SK-N-SH treated with all-trans-retinoic acid at 6 μM for 48 hours (cell line): ENCODE measurements around the gene LRRC4C.

Source experiments
- ARNTL ChIP-seq: fragments of 450-650 bp; formaldehyde crosslinking; IDR thresholded peaks from 2 replicates; pipeline ENCODE4 v1.5.0; 2020; ENCODE audit warnings: low read depth, mild to moderate bottlenecking, moderate library complexity, borderline replicate concordance
- BACH2 ChIP-seq: fragments of 250-450 bp; sonication (Bioruptor Pico); IDR thresholded peaks from 2 replicates; pipeline ENCODE4 v1.9.0; 2021; ENCODE audit warnings: mild to moderate bottlenecking, borderline replicate concordance
- RARB ChIP-seq: fragments of 250-450 bp; sonication (Bioruptor Pico); IDR thresholded peaks from 2 replicates; pipeline ENCODE4 v1.8.0; 2021; ENCODE audit warnings: mild to moderate bottlenecking, moderate library complexity
- TCF4 ChIP-seq: fragments of 250-450 bp; sonication (Bioruptor Pico); IDR thresholded peaks from 2 replicates; pipeline ENCODE4 v1.8.0; 2021; ENCODE audit warnings: mild to moderate bottlenecking, moderate library complexity, borderline replicate concordance
- ZFP3 ChIP-seq: fragments of 250-450 bp; sonication (Bioruptor Pico); IDR thresholded peaks from 2 replicates; pipeline ENCODE4 v1.5.0; 2020; ENCODE audit warnings: mild to moderate bottlenecking, moderate library complexity
- ZFP30 ChIP-seq: fragments of 450-650 bp; formaldehyde crosslinking; IDR thresholded peaks from 2 replicates; pipeline ENCODE4 v1.5.0; 2022; ENCODE audit warnings: mild to moderate bottlenecking, moderate library complexity
- ZNF565 ChIP-seq: fragments of 450-650 bp; formaldehyde crosslinking; conservative IDR thresholded peaks from 2 replicates; pipeline ENCODE4 v1.5.0; 2020; ENCODE audit warnings: low read depth, mild to moderate bottlenecking, moderate library complexity
- TF ChIP-seq, protein P1 (sequence below): fragments of 250-450 bp; sonication (Bioruptor Pico); IDR thresholded peaks from 2 replicates; pipeline ENCODE4 v1.5.1; 2021; ENCODE audit warnings: mild to moderate bottlenecking, moderate library complexity
- TF ChIP-seq, protein P2 (sequence below): fragments of 250-450 bp; sonication (Bioruptor Pico); IDR thresholded peaks from 2 replicates; pipeline ENCODE4 v1.8.0; 2020; ENCODE audit warnings: mild to moderate bottlenecking, moderate library complexity, borderline replicate concordance

GRCh38 chr11:40246983-40247382 lies 1212.5 kb downstream of the LRRC4C start:
- TF ChIP-seq, protein P1, sequence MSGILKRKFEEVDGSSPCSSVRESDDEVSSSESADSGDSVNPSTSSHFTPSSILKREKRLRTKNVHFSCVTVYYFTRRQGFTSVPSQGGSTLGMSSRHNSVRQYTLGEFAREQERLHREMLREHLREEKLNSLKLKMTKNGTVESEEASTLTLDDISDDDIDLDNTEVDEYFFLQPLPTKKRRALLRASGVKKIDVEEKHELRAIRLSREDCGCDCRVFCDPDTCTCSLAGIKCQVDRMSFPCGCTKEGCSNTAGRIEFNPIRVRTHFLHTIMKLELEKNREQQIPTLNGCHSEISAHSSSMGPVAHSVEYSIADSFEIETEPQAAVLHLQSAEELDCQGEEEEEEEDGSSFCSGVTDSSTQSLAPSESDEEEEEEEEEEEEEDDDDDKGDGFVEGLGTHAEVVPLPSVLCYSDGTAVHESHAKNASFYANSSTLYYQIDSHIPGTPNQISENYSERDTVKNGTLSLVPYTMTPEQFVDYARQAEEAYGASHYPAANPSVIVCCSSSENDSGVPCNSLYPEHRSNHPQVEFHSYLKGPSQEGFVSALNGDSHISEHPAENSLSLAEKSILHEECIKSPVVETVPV (CRISPR knock-in tag), result no peak
- no peak for TF ChIP-seq ARNTL (CRISPR knock-in tag)
- TF ChIP-seq, protein P2, sequence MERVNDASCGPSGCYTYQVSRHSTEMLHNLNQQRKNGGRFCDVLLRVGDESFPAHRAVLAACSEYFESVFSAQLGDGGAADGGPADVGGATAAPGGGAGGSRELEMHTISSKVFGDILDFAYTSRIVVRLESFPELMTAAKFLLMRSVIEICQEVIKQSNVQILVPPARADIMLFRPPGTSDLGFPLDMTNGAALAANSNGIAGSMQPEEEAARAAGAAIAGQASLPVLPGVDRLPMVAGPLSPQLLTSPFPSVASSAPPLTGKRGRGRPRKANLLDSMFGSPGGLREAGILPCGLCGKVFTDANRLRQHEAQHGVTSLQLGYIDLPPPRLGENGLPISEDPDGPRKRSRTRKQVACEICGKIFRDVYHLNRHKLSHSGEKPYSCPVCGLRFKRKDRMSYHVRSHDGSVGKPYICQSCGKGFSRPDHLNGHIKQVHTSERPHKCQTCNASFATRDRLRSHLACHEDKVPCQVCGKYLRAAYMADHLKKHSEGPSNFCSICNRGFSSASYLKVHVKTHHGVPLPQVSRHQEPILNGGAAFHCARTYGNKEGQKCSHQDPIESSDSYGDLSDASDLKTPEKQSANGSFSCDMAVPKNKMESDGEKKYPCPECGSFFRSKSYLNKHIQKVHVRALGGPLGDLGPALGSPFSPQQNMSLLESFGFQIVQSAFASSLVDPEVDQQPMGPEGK (CRISPR knock-in tag), result no peak
- no peak for TF ChIP-seq RARB (CRISPR knock-in tag)
- no peak for TF ChIP-seq BACH2 (CRISPR knock-in tag)
- TF ChIP-seq ZFP30, result no peak
- no peak for TF ChIP-seq ZFP3 (CRISPR knock-in tag)
- TF ChIP-seq ZNF565, result no peak
- no peak for TF ChIP-seq TCF4
